Measurements from ENCODE around the gene PTPRK. TPM values are rescaled to one million over a fixed set of nuclear protein-coding genes. Genes with fewer than 3 reads are reported as not detected.

The PTPRK gene
- total and polyA plus RNA-seq, 2 of the 13 experiments (the other 11 are each of a cell fraction or from before 2014, with no cell fraction given), result 43.6 to 98.3 TPM

DNA sequence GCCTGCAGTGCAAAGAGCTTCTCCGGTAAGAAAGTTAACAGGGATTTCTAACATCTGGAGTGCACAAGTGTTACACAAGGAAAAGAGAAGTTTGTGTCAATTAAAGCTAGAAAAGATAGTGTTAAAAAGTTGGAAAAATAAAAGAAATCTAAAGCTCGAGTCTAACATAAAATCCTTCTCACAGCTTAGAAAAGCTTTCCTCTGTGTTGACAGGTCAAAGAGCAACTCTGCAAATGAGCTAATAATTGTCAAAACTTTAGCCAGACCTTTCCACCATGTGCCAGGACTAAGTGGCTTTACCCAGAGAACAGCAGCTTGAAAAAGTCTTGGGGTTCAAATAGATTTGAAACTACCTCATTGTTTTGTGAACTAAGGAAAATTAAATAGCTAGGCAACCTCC is 14.8 kb downstream of the PTPRK start (continued):
- TF ChIP-seq, protein P1, sequence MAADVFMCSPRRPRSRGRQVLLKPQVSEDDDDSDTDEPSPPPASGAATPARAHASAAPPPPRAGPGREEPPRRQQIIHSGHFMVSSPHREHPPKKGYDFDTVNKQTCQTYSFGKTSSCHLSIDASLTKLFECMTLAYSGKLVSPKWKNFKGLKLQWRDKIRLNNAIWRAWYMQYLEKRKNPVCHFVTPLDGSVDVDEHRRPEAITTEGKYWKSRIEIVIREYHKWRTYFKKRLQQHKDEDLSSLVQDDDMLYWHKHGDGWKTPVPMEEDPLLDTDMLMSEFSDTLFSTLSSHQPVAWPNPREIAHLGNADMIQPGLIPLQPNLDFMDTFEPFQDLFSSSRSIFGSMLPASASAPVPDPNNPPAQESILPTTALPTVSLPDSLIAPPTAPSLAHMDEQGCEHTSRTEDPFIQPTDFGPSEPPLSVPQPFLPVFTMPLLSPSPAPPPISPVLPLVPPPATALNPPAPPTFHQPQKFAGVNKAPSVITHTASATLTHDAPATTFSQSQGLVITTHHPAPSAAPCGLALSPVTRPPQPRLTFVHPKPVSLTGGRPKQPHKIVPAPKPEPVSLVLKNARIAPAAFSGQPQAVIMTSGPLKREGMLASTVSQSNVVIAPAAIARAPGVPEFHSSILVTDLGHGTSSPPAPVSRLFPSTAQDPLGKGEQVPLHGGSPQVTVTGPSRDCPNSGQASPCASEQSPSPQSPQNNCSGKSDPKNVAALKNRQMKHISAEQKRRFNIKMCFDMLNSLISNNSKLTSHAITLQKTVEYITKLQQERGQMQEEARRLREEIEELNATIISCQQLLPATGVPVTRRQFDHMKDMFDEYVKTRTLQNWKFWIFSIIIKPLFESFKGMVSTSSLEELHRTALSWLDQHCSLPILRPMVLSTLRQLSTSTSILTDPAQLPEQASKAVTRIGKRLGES (CRISPR knock-in tag; IDR thresholded peaks at IDR 0.05; ENCODE audit: borderline replicate concordance), result 0 out of 2 replicates have a peak, but pooled peaks have one; percentile 15
- no peak for TF ChIP-seq JDP2 (CRISPR knock-in tag; IDR thresholded peaks at IDR 0.05; ENCODE audit: borderline replicate concordance)
- TF ChIP-seq NRL (CRISPR knock-in tag; IDR thresholded peaks at IDR 0.05; ENCODE audit: borderline replicate concordance), result no peak
- TF ChIP-seq, protein P2, sequence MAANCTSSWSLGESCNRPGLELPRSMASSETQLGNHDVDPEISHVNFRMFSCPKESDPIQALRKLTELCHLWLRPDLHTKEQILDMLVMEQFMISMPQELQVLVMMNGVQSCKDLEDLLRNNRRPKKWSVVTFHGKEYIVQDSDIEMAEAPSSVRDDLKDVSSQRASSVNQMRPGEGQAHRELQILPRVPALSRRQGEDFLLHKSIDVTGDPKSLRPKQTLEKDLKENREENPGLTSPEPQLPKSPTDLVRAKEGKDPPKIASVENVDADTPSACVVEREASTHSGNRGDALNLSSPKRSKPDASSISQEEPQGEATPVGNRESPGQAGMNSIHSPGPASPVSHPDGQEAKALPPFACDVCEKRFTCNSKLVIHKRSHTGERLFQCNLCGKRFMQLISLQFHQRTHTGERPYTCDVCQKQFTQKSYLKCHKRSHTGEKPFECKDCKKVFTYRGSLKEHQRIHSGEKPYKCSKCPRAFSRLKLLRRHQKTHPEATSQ (CRISPR knock-in tag; IDR thresholded peaks at IDR 0.05; ENCODE audit: borderline replicate concordance), result no peak
- TF ChIP-seq KDM6A (CRISPR knock-in tag; IDR thresholded peaks at IDR 0.05; ENCODE audit: low read depth), result peak; percentile 98
- peak; percentile 19; the same call in 1 of the 2 replicates for TF ChIP-seq DPF2 (CRISPR knock-in tag; IDR thresholded peaks at IDR 0.05; ENCODE audit: borderline replicate concordance, low read depth)
- TF ChIP-seq, protein P3, sequence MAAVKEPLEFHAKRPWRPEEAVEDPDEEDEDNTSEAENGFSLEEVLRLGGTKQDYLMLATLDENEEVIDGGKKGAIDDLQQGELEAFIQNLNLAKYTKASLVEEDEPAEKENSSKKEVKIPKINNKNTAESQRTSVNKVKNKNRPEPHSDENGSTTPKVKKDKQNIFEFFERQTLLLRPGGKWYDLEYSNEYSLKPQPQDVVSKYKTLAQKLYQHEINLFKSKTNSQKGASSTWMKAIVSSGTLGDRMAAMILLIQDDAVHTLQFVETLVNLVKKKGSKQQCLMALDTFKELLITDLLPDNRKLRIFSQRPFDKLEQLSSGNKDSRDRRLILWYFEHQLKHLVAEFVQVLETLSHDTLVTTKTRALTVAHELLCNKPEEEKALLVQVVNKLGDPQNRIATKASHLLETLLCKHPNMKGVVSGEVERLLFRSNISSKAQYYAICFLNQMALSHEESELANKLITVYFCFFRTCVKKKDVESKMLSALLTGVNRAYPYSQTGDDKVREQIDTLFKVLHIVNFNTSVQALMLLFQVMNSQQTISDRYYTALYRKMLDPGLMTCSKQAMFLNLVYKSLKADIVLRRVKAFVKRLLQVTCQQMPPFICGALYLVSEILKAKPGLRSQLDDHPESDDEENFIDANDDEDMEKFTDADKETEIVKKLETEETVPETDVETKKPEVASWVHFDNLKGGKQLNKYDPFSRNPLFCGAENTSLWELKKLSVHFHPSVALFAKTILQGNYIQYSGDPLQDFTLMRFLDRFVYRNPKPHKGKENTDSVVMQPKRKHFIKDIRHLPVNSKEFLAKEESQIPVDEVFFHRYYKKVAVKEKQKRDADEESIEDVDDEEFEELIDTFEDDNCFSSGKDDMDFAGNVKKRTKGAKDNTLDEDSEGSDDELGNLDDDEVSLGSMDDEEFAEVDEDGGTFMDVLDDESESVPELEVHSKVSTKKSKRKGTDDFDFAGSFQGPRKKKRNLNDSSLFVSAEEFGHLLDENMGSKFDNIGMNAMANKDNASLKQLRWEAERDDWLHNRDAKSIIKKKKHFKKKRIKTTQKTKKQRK (IDR thresholded peaks at IDR 0.05; ENCODE audit: low read length), result no peak
- TF ChIP-seq, protein P4, sequence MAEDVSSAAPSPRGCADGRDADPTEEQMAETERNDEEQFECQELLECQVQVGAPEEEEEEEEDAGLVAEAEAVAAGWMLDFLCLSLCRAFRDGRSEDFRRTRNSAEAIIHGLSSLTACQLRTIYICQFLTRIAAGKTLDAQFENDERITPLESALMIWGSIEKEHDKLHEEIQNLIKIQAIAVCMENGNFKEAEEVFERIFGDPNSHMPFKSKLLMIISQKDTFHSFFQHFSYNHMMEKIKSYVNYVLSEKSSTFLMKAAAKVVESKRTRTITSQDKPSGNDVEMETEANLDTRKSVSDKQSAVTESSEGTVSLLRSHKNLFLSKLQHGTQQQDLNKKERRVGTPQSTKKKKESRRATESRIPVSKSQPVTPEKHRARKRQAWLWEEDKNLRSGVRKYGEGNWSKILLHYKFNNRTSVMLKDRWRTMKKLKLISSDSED (CRISPR knock-in tag; IDR thresholded peaks at IDR 0.05), result no peak
- TF ChIP-seq HOXD1 (CRISPR knock-in tag; IDR thresholded peaks at IDR 0.05), result no peak
- TF ChIP-seq SUZ12 (IDR thresholded peaks at IDR 0.05; ENCODE audit: low read depth, low read length), result no peak
- no peak for TF ChIP-seq ZNF468 (CRISPR knock-in tag; IDR thresholded peaks at IDR 0.05)
- no peak for TF ChIP-seq ZNF781 (CRISPR knock-in tag; IDR thresholded peaks at IDR 0.05; ENCODE audit: borderline replicate concordance, not compliant biosample characterization)
- TF ChIP-seq, protein P5, sequence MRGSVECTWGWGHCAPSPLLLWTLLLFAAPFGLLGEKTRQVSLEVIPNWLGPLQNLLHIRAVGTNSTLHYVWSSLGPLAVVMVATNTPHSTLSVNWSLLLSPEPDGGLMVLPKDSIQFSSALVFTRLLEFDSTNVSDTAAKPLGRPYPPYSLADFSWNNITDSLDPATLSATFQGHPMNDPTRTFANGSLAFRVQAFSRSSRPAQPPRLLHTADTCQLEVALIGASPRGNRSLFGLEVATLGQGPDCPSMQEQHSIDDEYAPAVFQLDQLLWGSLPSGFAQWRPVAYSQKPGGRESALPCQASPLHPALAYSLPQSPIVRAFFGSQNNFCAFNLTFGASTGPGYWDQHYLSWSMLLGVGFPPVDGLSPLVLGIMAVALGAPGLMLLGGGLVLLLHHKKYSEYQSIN (CRISPR knock-in tag; IDR thresholded peaks at IDR 0.05; ENCODE audit: borderline replicate concordance), result no peak
- TF ChIP-seq, protein P6, sequence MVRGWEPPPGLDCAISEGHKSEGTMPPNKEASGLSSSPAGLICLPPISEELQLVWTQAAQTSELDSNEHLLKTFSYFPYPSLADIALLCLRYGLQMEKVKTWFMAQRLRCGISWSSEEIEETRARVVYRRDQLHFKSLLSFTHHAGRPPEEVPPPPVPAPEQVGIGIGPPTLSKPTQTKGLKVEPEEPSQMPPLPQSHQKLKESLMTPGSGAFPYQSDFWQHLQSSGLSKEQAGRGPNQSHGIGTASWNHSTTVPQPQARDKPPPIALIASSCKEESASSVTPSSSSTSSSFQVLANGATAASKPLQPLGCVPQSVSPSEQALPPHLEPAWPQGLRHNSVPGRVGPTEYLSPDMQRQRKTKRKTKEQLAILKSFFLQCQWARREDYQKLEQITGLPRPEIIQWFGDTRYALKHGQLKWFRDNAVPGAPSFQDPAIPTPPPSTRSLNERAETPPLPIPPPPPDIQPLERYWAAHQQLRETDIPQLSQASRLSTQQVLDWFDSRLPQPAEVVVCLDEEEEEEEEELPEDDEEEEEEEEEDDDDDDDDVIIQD (CRISPR knock-in tag; IDR thresholded peaks at IDR 0.05; ENCODE audit: low read depth), result peak; percentile 85; the same call in 1 of the 2 replicates
- TF ChIP-seq KDM4B (CRISPR knock-in tag; IDR thresholded peaks at IDR 0.05), result peak; percentile 28; the same call in 1 of the 2 replicates
- no peak for TF ChIP-seq ZNF558 (CRISPR knock-in tag; IDR thresholded peaks at IDR 0.05; ENCODE audit: borderline replicate concordance)
- no peak for TF ChIP-seq EED (CRISPR knock-in tag; IDR thresholded peaks at IDR 0.05)

Measured in HepG2 (cell line).